Measurements from ENCODE around the gene PEX10. TPM values are rescaled to one million over a fixed set of nuclear protein-coding genes. Genes with fewer than 3 reads are reported as not detected.

PEX10 gene
- total RNA-seq, result 22.0 and 34.2 TPM in 2 replicates

GRCh38 chr1:2412395-2412772 is at the start of gene PEX10:
TSS of gene PEX10 (minus strand) at chr1:2412564. CDS start at chr1:2412502, 62 bp downstream.

GRCh38 chr1:2391041-2391930 is 21.1 kb downstream of the PEX10 start, which contains the start of the genes MORN1 and RER1:
TSS of gene MORN1 (minus strand) at chr1:2391554. CDS start at chr1:2391533, 21 bp downstream.
TSS of gene RER1 (plus strand) at chr1:2391841. CDS start at chr1:2395791, 3,950 bp downstream.

Other genes with a start within 250 kb of the PEX10 start
- gene FAAP20, start 217.8 kb downstream of the PEX10 start, total RNA-seq, result 27.3 and 39.7 TPM in 2 replicates
- gene SKI, start 184.2 kb downstream of the PEX10 start, total RNA-seq, result 22.6 and 33.0 TPM in 2 replicates
- 2.4 and 3.2 TPM in 2 replicates for gene MORN1, start 21.0 kb downstream of the PEX10 start, total RNA-seq
- 97.8 and 117 TPM in 2 replicates for gene RER1, start 20.7 kb downstream of the PEX10 start, total RNA-seq
- under 0.01 TPM in 1 of 2 replicates, not detected in the other for gene PLCH2, start 63.7 kb upstream of the PEX10 start, total RNA-seq
- 13.5 and 21.4 TPM in 2 replicates for gene PANK4, start 114.0 kb upstream of the PEX10 start, total RNA-seq
- gene HES5, start 117.7 kb upstream of the PEX10 start, total RNA-seq, result not detected in 2 replicates
- gene TNFRSF14, start 143.8 kb upstream of the PEX10 start, total RNA-seq, result 17.9 and 18.6 TPM in 2 replicates
- gene PRXL2B, start 174.2 kb upstream of the PEX10 start, total RNA-seq, result 16.8 and 19.5 TPM in 2 replicates
- gene MMEL1, start 220.5 kb upstream of the PEX10 start, total RNA-seq, result not detected in 2 replicates